Measurements from ENCODE around the gene ANKRD9.

DNA sequence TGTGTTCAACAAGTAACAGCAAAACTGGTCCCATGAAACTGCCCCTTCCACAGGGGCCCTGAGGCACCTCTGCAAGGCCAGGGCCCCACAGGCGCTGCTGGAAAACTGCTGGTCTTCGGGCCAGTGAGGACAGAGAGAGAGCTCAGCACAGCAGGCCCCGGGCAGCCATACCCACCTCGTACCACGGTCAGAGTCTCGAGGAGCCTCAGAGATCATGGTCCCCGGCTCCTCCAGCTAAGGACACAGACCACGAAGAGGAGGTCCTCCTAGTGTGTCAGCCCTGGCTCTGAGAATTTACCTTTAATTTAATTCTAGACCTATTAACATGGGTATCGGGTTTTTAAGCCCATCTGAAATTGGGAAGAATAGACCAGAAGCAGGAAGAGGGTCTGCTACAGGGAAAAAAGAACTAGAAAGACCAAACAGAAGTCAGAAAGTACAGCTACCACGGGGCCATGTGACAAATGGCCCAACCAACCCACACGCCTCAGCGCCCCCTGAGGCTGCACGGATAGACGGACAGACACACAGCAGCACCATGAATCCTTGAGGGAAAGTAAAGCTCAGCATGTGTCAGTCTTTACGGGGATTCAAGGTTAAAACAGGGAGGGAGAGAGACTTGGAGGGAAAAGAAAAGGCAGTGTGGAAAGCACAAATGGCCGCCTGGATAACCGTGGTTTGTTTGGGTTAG, 22.9 kb downstream of the ANKRD9 start:
- TF ChIP-seq, protein P1, sequence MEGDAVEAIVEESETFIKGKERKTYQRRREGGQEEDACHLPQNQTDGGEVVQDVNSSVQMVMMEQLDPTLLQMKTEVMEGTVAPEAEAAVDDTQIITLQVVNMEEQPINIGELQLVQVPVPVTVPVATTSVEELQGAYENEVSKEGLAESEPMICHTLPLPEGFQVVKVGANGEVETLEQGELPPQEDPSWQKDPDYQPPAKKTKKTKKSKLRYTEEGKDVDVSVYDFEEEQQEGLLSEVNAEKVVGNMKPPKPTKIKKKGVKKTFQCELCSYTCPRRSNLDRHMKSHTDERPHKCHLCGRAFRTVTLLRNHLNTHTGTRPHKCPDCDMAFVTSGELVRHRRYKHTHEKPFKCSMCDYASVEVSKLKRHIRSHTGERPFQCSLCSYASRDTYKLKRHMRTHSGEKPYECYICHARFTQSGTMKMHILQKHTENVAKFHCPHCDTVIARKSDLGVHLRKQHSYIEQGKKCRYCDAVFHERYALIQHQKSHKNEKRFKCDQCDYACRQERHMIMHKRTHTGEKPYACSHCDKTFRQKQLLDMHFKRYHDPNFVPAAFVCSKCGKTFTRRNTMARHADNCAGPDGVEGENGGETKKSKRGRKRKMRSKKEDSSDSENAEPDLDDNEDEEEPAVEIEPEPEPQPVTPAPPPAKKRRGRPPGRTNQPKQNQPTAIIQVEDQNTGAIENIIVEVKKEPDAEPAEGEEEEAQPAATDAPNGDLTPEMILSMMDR (conservative IDR thresholded peaks at IDR 0.05 in 1 of 2, IDR thresholded peaks at IDR 0.05 in 1 of 2; ENCODE audit: low read depth in 1 of 2, low read length in 2 of 2) = no peak
- no peak for TF ChIP-seq EZH2 (IDR thresholded peaks at IDR 0.05; ENCODE audit: low read length, missing control alignments)

Measured in fibroblast of lung (primary cell).